Activated CD4-positive, CD25-positive, alpha-beta regulatory T cell treated with anti-CD3 and anti-CD28 coated beads, Interleukin-2, amount 50 U/mL, for 72 hours (primary cell): ENCODE data around the gene TKT.
A peak's percentile ranks its signal among the peaks of the same experiment; 100 is the strongest.

ENCODE experiments used
- DNase-seq: peaks from one replicate; pipeline ENCODE4 v3.0.0; 2021

The TKT gene

DNA sequence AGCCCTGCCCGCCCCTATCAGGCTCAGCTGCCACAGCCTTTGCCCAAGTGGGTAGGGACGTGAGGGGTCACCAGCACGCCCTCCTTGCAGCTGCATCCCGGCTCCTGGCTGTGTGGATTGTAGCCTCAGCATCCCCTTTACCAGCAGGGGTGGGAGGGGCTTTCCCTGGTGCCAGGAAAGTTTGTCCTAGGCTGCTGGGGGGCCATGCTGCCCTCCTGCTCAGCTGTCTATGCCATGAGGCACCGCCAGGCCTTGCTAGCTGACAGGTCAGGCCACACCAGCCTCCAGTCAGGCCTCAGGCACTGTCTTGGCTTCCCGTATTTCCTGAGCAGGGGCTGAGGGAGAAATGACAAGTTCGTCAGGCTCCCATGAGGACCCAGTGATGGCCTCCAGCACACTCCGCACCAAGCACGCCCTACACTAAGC, 32.3 kb downstream of the TKT start:
- DNase-seq, result no peak

DNA sequence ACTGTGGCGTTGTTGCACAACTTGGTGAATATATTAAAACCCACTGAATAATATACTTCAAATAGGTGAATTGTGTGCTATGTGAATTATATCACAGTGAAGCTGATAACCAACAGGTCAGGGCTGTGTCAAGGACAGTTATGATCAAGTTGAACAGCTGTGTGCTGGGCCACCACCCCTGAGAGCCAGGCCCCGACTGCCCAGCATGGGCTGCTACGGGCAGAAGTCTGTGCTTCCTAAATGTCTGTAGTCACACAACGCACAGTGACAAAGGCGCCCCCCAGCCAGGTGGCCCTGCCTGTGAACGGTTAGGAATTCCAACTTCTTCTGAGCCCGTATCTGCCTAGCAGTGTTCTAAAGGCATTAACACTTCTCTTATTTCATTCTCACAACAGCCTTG, 32.8 kb downstream of the TKT start:
- no peak for DNase-seq

DNA sequence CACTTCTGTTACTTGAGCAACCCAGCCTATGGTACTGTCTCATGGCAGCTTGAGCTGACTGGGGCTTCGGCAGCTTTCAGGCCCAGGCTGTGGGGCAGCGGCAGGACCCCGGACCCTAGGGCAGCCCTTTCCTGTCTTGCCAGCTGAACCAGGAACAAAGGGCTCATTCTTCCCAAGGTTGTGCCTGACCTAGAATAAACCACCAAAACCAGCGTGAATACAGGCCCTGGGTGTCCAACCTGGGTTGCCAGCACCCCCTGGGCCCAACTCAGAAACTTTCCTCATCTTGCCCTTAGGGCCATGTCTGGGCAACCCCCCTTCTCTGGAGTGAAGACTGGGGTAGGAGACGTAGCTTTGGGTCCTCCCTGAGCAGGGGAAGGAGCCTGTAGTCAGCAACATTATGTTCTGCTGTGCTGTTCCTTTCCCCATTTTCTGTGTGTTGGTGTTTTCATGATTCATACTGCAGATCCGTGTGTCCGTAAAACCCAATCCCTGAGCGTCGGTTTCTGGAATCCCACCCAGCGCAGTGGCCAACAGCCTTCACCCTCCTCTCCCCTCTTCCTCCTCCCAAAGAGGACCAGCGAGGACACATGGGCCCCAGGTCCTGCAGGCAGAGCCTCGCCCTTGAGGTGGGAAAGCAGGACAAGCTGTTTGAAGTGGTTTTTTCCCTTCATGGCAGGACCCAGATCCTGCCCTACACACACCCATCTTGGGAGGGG, 33.5 kb downstream of the TKT start:
- DNase-seq, result no peak

DNA sequence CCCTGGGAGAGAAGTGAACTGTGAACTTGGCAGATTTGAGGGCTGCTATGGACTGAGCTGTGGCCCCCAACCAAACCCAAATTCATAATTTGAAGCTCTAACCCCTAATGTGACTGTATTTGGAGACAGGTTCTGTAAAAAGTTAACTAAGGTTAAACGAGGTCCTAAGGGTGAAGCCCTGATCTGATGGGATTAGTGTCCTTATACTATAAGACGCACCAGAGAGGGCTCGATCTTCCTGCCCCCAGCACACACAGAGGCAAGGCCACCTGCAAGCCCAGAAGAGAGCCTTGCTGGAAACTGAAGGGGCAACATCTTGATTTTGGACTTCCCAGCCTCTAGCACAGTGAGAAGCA, 34.0 kb downstream of the TKT start:
- DNase-seq, result no peak

DNA sequence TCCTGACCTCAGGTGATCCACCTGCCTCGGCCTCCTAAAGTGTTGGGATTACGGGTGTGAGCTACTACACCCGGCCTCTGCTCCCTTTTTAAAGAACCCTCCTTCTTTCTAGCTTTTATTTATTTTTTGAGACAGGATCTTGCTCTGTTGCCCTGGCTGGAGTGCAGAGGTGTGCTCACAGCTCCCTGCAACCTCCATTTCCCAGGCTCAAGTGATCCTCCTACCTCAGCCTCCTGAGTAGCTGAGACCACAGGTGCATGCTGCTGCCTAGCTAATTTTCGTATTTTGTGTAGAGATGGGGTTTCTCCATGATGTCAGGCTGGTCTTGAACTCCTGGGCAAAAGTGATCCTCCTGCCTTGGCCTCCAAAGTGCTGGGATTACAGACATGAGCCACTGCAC, 34.5 kb downstream of the TKT start:
- no peak for DNase-seq

DNA sequence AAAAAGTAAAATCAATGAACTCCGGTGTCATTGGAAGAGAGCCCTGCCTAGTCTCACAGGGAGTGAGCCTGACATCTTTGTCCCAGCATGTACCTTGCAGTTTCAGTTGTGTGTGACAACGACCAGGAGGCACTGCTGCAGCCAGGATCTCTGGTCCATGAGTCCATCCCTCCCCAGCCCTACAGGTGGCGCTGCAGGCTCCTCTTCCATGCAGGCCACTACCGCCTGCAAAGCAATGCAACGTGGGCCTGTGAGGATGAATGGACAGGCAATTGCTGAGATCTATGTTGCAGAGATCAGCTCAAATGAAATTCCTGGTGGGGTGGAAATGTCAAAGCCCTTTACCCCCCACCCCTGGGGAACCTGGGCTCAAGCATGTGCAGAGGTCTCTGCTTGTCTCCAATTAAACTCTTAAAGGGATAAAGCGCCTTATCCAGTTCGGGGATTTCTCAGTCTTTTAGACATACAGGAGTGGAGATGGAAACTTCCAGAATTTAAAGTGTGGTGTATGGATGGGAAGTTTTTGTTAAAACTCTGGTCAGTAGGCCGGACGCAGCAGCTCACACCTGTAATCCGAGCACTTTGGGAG, 35.8 kb downstream of the TKT start:
- DNase-seq, result peak; percentile 84

DNA sequence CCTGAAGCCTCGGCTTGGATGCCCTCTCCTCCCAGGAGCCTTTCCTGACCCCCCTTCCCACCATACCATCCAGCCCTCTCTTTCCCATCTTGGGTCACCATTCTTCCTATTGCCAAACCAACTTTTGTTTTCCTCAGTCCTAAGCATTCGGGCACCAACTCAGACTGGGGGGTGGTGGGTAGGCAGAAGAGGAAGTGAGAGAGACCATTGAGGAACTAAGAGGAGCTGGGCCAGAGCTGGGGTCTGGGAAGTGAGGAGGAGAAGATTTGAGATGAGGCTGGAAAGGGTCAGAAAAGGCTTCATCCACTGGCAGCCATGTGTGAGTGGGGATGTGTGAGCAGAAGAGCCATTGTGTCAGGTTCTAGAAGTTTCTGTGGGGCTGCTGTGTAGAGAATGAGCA, 37.7 kb downstream of the TKT start:
- no peak for DNase-seq

DNA sequence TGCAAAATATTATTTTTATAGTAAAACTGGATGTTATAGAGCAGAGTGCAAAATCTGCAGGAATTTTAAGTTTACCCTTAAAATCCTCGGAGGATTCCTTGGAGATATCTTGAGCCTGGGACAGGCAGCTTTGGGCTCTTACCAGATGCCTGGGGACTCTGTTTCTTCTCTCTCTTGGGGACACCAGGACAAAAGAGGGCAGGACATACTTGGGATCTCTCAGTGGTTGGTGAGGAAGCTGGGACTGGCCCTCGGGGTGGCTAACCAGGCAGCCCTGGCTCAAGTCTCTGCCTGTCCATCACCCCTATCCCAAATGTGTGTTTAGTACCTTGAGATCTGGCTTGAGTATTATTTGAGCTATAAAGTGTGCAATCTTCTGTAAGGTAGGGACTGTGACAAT, 38.6 kb downstream of the TKT start:
- no peak for DNase-seq

DNA sequence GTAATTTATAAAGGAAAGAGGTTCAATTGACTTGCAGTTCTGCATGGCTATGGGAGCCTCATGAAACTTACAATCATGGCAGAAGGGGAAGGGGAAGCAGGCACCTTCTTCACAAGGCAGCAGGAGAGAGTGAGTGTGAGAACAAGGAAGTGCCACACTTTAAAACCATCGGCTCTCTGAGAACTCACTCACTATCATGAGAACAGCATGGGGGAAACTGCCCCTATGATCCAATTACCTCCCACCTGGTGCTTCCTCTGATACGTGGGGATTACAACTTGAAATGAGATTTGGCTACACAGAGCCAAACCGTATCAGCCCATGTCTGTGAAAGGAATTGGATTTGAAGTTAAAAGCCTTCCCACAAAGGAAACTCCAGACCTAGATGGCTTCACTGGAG, 39.1 kb downstream of the TKT start:
- DNase-seq, result no peak

DNA sequence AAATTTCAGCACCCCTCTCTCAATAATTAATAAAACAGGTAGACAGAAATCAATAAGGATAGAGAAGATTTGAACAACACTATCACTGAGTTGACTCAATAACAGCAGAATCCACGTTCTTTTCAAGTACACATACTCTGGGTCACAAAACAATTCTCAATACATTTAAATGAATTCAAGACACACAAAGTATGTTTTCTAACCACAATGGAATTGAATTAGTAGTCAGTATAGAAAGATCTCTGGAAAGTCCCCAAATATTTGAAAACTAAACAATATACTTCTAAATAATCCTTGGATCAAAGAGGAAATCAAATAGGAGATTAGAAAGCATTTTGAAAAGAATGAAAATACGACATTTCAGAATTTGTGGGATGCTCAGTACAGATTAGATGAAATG, 40.0 kb downstream of the TKT start:
- DNase-seq, result no peak

DNA sequence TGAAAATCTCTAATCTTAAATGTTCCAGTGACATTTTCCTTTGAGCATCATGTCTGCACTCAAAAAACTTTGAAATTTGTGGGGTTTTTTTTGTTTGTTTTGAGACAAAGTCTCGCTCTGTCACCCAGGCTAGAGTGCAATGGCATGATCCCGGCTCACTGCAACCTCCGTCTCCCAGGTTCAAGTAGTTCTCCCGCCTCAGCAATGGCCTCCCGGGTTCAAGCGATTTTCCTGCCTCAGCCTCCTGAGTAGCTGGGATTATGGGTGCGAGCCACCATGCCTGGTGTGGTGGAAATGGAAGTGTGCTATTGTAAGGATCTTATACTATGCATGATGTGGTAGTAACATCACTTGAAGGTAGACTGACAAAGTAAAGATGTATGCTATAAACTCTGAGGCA, 42.5 kb downstream of the TKT start:
- DNase-seq, result no peak

DNA sequence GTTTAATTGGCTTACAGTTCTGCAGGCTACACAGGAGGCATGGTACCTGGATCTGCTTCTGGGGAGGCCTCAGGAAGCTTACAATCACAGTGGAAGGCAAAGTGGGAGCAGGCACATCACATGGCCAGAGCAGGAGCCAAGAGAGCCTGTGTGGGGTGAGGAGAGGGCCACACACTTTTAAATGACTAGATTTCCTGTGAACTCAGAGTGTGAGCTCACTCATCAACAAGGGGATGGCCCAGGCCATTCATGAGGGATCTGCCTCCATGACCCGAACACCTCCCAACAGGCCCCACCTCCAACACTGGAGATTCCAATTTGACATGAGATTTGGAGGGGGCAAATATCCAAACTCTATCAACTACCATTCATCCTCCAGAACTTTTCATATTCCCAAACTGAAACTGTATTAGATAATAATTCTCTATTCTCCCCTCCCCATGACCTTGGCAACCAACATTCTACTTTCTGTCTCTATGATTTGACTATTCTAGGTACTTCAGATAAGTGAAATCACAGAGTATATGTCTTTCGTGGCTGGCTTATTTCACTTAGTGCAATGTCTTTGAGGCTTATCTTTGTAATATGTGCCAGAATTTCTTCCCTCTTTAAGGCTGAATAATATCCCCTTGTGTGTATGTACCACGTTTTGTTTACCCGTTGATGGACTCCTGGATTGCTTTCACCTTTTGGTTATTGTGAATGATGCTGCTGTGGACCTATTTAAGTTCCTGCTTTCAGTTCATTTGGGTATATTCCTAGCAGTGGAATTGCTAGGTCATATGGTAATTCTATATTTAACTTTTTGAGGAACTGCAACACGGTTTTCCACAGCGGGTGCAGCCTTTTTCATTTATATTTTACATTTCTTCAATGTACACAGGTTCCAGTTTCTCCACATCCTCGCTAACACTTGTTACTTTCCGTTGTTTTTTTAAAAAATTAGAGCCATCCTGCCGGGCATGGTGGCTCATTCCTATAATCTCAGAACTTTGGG, 43.8 kb downstream of the TKT start:
- DNase-seq, result no peak

DNA sequence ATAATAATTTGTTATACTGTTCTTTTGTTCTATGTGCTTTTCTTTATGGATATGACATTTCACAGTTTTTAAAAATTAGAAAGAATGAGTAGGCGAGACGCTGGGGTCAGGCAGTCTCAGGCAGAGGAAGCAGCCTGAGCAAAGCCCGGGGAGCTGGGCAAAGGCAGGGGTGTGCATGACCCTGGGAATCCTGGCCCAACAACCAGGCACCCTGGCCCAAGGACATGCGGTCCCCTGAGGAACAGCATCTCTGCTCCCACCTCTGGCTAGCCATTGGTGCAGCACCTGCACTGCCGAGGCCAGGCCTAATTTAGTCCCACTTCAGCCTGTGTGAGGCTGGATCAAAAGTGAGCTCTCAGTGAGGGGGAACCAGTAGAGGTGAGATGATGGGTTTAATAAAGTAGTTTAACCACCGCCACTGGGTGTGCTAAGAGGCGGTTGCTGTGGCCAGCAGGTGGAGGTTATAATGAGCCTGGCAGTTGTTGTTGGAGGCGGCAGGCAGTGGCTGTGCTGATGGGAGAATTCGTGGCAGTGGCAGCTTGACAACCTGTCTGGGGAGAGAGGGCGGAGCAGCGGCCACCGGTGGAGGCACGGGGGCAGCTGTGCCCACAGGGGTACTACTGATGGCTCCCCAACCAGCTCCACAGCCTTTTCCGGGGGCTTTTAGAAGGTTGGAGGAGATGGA, 53.3 kb downstream of the TKT start:
- DNase-seq, result no peak

DNA sequence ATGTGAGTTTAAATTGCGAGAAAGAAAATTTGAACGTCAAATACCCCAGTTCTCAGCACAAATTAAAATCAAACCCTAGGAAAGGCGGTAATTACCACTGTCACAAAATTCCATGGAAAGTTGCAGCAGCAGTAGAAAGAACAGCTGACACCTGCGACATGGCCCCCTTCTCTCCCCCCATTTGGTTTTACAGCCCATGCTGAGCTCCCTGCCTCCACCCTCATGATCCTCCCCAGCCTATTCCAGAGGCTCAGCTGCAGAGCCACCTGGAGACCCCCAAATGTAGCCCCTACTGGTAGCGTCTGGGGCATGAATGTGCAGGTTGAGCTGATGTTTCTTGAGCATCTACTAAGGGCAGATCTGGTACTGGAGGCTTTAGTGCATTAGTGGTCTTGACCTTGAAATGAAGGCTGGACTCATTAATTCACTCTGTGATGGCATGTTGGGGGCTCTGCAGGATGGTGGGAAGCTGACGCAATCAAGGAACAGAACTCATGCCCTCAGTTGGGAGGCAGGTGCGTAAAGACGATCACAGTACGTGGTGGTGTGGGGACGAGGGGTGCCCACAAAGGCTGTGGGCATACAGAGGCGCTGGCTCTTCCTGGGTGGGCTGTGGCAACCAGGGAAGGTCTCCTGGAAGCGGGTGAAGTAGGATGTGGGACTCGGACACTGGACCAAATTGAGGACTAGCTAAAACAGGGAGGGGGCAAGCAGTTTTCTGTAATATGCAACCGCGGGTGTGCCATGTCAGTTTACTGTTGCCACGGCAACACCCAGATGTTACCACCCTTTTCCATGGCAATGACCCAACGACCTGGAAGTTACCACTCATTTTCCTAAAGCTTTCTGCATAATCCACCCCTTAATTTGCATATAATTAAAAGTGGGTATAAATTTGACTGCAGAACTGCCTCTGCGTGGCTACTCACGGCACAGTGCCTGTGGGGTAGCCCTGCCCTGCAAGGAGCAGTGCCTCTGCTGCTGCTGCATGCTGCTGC, 55.0 kb downstream of the TKT start:
- no peak for DNase-seq

DNA sequence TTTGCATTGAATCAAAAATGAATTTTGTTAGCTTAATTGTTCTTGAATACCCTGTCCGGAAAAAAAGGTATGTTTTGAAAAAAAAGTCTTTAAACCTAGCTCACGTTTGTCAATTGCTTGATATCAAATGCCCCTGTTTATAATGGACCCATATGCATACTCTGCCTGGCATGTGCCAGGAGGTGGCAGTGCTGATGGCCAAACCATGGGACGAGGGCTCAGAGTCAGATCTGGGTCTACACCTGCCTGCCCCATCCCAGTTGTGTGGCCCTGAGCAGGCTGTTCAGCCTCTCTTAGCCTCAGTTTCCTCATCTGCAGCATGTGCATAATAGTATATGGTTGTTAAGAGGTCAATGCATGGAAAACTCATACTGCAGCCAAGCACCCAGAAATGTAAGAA, 56.0 kb downstream of the TKT start:
- no peak for DNase-seq

DNA sequence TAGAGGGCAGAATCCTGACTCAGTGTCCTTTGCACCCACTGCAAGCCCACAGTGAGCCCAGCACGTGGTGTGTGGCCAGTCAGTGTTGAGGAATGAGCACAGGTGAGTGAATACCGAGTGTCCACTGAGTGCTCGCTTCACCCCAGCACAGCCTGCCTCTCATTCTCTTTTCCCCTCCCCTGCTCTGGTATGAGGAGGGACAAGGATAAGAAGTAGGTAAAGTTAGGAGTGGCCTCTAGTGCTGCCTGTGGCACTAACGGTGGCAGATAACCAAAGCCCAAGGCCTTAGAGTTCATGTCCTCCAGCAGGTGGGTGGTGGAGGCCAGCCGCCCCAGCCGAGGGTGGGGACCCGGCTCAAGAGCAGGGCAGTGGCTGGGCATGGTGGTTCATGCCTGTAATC, 56.8 kb downstream of the TKT start:
- DNase-seq, result no peak

DNA sequence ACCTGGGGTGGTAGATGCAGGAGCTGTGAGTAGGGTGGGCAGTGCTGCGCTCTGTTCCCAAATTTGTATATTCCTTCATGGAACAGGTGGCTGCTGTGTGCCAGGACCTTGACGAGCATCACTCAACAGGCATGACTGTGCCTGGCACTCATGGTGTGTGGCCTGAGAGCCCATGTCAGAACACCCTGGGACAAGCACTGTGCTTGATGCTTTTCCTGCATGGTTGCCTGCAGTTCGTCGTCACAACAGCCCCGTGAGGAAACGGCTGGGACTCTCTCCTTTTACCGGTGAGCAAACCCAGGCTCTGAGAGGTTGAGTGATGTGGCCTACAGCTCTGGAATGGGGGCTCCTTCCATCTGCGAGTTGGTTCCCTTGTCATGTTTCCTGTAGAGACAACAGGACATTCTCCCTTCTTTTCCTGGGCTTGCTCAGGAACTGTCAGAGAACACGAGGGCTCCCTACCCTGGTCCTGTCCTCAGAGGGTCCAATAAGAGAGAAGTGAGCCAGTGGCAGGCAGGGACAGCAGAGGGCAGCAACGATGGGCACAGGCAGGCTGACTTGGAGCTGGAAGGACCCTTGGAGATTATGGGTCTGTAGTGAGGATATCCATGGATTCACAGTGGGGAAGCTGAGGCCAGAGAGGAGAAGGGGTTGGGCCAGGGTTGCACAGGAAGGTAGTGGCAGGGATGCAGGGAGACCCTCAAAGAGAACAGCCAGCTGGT, 57.4 kb downstream of the TKT start:
- DNase-seq, result no peak

DNA sequence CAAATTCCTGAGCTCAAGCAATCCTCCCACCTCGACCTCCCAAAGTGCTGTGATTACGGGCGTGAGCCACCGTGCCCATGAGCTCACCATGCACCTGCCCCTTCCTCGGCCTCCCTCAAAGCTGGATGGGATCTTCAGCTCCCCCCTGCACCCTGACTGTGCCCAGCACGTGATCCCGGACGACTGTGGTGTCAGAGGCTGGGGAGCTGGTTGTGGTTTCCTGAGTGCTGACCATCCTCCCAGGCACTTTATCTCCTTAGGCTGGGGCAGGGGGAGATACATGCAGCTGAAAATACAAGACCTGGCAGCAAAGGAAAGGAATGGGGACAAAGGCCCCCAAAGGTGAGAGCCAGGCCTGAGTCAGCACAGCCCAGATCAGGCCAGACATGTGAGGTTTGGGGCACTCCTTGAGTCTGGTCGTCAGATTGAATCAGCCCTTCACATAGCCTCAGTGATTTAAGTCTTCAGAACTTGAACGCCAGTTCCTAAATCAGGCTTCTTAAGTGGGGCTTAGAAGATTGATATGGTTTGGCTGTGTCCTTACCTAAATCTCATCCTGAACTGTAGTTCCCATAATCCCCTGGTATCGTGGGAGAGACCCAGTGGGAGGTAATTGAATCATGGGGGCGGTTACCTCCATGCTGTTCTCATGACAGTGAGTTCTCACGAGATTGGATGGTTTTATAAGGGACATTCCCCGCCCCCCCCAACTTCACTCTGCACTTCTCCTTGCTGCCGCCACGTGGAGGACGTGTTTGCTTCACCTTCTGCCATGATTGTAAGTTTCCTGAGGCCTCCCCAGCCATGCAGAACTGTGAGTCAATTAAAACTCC, 59.0 kb downstream of the TKT start:
- DNase-seq, result no peak

DNA sequence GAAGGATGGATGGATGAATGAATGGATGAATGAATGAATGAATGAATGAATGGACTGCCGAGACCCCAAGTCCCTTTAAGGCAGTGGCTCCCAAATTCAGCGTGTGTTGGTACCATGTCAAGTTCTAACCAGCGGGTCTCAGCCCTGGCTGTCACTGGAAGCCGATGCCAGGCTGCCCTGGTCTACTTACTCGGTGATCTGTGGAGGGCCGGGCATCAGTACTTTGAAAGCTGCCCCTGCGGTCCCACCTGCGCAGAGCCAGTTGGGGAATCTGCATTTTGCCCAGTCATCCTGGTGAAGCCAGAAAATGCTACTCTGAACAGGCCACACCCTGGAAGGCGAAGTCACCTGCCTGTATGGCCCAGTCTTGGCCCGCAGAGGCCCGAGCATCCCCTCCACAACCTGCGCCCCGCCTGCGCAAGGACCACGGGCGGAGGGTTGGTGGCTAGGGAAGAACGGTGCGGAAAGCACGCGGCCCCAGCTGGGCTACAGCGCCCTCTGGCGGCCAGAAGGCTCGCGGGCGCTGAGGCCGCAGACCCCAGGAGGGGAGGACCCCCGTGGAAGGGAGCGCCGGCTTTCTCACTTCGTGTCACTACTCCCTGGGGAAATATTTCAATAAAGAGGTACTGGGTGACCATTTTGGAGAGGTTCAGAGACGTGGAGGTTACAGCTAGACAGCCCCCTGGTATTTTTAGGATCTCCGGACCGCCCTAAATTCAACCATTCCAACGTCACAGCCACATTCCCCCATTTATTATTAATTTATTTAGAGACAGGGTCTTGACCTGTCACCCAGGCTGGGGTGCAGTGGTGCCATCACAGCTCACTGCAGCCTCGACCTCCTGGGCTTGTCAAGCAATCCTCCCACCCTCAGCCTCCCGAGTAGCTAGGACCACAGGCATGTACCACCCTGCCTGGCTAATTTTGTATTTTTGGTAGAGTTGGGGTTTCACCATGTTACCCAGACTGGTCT, 59.9 kb downstream of the TKT start:
- peak; percentile 72 for DNase-seq
